HG02973 (cell line): ENCODE results near the gene KRT39.

Experiments
- ATAC-seq: cut with Tn5 transposase; IDR thresholded peaks from one replicate; pipeline ENCODE4 v1.9.1; 2021; ENCODE audit warnings: moderate library complexity; ENCODE audit not compliant: unreplicated experiment

The KRT39 gene

DNA sequence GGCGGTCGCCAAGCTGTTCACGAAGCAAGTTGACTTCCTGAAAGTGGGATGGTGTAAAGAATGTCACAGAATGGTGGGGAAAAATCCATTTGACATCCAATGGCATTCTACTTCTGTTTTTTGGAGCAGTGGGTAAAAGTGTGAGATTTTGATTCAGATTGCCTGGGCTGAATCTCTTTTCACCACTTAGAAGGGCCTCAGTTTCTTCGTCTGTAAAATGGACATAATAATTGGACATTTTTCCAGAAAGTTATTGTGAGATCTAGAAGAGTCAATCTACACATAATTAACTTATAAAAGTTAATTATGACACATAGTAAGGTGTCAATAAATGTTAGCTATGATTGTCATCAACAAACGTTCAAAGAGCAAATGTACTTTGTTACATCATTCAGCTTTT lies 14.4 kb upstream of the KRT39 start:
- no peak for ATAC-seq

DNA sequence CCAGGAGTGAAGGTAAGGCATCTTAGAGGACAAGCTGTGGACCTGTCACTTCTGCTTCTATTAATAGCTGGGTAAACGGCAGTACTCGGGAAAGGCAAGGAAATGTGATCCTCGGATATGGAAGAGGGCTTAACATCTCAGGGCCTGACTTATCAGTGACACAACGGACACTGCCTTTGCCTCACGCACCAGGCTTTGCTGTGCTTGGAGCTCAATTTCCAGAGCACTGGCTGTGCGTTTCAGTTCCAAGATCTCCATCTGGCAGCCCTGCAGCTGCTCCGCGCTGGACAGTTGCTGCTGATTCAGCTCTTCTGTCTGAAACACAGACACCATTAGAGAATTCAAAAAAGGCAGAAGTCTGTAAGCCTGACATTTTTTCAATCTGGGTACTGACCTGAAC lies 13.8 kb upstream of the KRT39 start:
- no peak for ATAC-seq

DNA sequence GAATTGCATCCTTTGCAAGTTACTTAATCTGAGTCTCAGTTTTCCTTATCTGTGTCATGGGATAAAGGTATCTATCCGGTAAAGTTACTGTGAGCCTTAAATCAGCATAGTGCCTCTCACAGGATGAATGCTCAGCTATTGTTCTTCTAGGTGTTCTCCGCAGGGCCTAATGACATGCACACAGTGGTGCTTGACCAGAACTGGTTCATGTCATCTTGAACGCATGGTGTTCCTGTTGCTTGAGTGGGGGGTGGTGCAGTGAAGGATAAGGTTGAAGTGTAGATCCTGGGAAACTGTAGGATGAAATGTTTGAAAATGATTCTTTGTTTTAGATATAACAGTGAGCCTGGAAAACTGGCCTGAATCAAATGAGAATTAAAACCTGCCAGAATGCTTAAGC lies 13.4 kb upstream of the KRT39 start:
- no peak for ATAC-seq

DNA sequence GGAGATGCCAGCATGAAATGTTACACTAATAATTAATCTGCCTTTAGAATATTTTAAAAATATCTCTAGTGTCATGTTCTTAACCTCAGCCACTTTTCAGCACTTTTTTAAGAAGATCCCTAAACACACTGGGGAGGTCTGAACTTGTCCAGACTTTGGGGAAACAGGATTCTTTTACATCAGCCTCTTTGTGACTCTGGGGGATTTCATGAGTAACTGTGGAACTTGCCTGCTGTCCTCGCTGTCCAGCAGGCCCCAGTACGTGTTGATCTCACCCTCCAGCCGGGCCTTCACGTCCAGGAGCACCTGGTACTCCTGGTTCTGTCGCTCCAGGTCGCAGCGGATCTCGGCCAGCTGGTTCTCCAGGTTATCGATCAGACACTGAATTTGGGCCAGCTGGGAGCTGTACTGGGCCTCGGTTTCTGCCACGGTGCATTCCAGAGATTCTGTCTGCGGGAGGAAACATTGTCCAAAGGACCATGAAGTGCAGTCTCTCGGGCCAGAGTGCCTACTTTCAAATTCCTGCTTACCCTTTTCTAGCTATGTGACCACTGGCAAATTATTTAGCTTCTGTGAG lies 11.9 kb upstream of the KRT39 start:
- ATAC-seq = no peak

DNA sequence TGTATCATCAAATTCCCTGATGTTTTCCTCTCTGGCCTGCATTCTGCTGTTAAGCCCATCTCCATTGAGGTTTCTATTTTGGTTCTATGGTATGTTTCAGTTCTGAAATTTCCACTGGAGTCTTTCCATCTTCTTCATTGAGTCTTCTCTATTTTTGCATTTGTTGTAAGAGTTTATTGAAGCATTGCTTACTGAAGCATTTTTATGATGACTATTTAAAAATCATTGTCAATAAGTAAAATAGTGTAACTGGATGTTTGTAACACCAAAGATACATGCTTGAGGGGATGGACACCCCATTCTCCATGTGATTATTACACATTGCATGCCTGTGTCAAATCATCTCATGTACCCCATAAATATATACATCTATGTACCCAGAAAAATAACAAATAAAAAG lies 8.8 kb upstream of the KRT39 start:
- ATAC-seq = no peak

DNA sequence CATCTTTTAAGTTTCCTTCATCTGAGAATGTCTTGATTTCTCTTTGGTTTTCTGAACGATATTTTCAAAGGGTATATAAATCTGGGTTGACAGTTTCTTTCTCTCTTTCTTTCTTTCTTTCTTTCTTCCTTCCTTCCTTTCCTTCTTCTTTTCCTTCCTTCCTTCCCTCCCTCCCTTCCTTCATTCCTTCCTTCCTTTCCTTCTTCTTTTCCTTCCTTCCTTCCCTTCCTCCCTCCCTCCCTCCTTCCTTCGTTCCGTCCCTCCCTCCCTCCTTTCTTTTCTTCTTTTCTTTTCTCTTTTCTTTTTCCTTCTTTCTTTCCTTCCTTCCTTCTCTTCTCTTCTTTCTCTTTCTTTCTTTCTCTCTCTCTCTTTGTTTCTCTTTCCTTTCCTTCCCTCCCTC lies 7.6 kb upstream of the KRT39 start:
- no peak for ATAC-seq

DNA sequence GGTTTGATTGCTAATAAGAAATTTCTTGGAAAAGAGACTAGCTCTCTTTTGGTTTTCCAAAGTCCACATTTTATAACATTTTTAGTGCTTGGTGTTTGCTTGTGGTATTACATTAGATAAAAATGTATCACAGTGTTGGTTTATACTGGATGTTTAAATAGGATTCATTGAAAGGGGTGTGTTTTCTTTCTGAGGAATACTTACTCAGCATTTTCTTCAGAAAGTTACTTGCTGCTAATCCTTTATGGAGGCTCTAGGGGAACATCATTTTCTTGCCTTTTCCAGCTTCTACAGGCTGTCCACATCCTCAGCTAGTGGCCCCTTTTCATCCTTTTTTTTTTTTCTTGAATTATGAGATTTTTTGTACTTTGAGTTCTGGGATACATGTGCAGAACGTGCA lies 834 bp upstream of the KRT39 start:
- ATAC-seq = no peak

DNA sequence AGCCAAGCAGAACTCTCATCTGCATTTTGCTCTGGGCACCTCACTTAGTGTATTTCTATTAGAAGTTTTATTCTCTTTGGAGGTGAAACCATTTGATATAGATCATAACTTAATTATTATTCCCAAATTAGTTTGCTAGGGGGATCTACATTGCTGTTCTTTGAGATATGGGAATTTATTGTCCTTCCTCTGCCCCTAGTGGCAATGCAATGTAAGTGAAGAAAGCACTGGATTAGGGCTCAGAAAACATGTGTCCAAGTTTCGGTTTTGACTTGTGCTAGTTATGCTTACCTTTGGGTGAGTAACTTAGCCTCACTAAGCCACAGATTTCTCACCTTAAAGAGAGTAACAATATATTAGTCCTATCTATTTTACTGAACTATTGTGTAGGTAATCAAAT lies 2.9 kb downstream of the KRT39 start:
- ATAC-seq = no peak

DNA sequence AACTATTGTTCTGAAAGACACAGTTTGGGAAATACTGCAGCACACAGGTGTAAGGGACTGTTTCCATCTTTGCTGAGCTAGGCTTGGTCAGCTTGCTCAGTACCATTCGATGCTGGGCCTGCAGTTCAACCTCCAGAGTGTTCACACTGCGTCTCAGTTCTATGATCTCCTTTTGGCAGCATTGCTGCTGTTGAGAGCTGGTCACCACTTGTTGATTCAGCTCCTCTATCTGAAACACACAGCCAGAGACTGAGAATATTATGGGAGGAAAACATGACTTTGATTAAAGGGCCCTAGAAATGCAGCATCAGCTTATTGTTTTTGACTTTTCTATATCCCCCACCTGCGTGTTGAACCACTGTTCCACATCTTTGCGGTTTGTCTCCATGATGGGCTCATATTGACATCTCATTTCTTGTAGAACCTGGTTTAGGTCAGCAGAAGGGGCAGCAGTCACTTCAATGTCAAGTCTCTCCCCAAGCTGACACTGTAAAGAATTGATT lies 4.6 kb downstream of the KRT39 start:
- no peak for ATAC-seq

DNA sequence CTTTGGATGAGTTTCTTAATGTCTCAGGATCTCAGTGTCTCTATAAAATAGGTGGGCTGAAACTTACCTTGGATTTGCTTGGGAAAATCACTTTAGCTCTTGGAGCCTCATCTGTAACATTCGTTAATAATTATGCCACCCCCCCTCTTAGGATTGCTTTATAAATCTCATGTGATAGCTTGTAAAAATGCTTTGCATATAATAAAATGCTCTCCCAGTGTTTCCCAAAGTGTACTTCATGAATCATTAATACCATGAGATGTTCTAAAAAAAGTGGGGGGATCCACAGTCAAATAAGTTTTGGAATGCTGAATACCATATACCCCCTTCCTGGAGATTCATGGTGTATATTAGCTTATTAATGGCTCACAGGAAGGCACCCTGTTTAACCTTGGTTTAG lies 5.2 kb downstream of the KRT39 start:
- no peak for ATAC-seq

DNA sequence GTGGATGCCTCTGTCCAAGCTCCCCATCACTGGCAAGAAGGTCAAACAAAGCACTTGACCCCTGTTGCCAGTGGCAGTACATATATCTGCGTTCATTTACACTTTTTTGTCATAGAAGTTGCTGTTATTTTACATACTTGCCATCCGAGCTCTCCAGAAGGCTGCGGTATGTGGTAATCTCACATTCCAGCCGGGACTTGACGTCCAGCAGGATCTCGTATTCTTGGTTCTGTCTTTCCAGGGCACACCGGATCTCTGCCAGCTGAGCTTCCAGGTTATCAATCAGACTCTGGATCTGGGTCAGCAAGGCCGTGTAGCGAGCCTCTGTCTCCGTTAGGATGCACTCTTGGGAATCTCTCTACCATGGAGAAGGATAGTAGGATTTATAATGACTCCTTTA lies 6.6 kb downstream of the KRT39 start:
- ATAC-seq = no peak

DNA sequence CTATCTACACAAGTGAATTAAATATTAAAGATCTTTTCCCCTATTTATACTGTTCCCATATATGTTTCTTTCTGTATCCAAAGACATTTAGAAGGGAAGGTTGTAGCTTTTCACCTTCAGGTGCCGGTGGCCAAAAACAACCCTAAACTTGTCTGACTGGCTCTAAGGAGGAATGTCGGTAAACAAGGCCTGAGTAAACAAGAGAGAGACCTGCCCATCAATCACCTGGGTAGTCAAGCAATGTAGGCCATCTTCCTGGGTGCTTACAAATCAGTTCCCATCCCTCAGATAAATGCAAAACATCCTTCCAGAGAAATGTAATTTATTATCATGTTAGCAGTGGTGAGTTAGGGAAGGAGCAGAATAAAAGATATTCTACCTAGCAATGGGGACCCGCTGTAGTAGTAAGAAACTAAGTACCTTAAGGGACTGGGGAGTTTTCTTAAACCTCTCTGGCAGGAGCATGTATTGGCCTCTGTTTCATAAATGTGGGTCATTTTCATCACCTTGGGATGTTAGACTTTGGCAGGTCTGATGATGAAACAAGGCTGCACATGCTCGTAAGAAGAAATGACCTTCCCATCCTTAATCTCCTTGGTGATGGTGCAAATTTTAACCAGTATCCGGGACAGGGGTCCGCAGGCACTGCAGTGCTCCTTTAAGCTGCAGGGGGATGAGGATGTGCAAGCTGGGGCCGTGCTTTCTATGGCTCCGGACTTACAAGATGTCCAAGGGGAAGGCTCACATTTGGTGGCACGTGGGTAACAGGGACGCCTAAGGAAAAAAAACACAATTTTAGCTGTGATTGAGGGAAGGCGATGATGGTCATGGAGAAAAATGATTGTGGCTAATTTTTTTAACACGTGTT lies 8.4 kb downstream of the KRT39 start:
- ATAC-seq = no peak

DNA sequence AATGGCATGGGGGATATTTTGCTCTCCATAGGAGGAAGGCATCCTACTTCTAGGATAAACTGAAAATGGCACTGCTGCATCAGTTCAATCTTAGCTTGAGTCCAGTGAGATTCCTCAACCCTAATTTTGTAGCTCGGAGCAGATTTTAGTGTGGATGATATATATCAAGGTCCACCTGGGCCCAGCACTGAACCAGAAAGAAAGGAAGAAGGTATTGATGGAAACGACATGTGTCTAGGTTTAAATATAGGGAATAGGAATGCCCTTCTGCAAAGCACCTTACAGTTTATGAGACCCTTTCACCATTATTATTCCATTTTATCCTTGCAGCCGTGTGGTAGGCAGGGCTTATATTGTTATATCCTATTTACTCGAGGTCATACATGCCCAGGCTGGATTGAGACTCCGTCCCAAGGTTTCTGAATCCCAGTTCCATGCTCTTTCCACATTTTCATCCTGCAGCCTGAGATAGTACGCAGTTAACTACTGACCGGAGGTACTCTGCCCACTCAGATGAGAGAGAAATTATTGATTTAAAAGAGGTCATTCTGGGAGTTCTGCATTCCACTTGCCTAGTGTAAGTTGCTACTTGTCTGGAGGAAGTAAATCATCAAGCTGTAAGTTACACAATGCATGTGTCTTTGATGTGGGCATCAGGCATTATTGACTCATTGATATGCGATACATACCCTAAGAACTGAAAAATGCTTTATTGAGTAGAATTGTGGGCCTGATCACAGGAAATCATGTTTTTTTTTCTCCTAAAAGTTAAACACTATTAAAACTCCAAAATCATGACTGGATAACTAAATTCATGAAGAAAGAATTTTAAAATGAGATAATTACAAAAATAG lies 10.1 kb downstream of the KRT39 start:
- no peak for ATAC-seq

DNA sequence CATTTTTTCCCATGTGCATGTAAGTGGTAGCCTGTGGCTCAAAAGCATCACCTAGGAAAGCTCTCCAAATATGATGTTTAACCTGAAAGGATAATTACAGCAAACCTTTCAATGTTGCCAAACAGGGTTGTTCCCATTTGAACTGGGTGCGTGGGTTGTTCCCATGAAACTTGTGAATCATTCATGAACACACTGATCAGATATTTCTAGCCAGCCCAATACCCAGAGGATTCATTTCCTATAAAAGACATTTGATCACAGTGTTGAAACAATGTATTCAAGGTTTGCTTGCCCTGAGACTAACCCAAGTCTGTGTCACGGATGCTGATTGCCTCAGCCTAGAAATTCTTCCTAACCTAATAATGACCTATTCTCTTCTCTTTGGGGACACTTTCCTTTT lies 12.9 kb downstream of the KRT39 start:
- no peak for ATAC-seq

DNA sequence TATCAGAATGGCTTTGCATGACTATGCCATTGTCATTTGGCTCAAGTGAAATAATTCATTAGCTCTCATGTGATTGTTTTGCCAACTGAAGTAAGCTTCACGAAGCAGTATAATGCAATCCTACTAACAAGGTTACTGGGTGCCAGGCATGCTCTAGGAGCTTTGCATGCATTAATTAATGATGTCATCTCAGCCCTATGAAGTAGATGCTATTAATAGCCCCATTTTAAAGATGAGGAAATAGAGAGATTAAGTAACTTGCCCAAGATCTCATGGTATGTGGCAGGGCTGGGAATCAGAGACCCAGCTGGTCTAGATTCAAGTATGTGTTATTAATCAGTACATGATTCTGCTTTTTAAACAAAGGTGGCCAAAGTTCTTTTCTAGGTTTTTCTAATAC lies 14.1 kb downstream of the KRT39 start:
- ATAC-seq = no peak

DNA sequence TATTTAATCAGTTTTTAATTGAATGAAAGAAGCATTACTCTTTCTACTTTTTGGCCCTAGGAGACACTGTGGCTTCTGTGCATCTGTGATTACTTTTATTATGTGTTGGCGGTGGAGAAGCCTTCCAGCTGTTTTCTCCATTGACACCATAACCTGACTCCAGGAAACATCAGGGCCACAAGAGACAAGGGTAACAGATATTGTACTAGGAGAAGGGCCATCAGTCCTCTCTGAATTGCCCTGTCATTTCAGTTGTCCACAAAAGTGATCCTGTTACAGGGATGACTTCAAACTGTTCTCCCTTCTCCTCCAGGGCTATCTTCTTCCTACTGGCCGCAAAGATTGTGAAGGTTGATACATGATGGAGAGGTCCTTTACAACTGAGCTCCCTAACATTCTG lies 14.6 kb downstream of the KRT39 start:
- no peak for ATAC-seq

DNA sequence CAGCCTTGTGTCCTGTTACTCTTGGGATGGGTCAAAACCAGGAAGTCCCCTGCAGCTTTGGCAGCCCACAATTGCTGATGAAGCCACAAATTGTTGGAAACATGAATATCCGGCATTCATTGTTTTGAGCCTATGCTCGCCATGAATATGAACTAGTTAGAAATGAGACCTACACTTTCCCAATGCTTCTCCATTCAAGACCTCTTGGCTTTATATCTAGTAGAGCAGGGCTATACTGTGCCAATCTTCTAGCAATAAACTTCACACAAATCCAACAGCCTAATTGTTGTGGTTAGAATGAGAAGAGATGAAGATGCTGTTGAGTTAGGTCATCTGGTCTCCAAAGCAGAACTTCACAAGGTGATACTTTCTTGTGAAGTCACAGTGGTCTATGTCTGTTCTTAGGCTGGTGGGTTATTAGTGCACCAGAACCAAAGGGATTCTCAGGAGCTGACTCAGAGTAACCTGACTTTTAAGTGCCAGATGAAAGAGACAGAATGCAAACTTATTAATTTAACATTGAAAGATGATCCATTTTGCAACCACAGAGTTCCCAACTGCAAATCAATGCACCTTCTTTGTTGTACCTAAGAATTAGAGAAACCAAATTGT lies 15.6 kb downstream of the KRT39 start:
- no peak for ATAC-seq

DNA sequence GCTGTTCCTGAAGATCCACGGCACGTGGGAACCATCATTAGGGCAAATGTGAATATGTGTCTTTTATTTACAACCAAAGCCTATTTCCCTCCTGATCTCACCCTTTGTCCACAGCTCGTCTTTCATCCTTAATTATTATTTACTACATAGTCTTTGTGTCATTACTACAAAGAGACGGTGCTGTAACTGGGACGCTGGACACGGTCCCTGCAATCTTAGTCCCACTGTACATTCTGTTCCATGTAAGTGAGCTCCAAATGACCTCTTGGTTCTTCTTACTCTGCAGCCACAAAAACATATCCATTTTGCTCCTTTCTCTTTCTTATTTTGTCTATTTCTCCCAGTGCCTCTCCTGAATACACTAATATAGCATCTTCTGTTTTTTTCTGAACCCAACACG lies 16.6 kb downstream of the KRT39 start:
- no peak for ATAC-seq

DNA sequence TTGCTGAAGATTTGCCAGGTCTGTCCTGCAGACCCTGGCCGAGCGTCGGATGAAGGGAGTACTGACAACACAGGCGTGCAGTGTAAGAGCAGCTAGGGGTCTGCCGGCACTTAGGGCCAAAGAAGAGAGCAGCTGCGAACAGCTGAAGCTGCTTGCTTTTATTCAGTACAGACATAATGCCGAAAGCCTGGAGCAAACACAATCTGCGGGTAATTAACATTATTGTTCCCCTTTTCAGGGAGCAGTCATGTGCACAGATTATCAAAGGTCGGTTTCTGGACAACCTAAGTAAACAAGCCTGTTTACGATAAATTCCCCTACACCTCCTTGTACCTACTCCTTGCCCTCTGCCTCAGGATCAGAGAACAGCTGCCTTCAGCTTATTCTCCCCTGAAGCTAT lies 17.3 kb downstream of the KRT39 start:
- ATAC-seq = no peak

DNA sequence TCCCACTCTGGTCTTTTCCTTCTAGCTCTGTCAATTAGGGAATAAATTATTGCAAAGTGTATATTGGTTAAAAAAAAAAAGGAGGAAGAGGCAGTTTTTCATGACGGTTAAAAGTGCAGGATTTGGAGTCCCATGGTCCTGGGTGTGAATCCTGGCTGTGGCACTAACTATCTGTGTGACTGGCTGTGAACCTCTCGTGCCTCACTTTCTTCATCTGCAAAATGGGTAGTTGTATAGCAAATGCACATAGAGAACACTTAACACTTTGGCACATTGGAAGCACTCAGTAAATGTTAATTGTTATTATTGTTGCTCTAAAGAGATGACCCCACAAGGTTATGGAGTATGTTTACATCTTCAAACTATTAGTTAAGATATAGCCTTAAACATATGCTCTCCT lies 18.8 kb downstream of the KRT39 start:
- ATAC-seq = no peak

DNA sequence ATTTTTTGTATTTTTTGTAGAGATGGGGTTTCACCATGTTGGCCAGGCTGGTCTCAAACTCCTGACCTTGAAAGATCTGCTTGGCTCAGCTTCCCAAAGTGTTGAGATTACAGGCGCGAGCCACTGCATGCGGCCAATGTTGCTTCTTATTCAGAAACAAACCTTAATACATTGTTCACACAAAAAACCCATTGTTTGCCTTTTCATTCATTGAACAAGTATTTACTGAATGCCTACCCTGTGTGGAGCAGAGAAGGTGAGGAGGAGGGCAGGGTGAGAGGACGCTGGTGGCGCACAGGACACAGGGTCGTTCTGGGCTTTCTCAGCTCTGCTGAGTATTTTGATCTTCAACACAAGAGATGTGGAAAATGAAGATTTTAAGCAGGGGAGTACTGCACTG lies 21.3 kb downstream of the KRT39 start:
- ATAC-seq = no peak
